Stimulated activated CD8-positive, alpha-beta memory T cell treated with anti-CD3 and anti-CD28 coated beads, Interleukin-4, amount 100 ng/mL, for 1 hour (primary cell): ENCODE measurements around the gene HLA-DPA1.

Experiments used
- DNase-seq, 2 donors: peaks; one replicate each; pipeline ENCODE4 v3.0.0-alpha.2; 2020; ENCODE audit warnings: low read depth in 2 of 2, low spot score in 1 of 2

HLA-DPA1 gene

DNA sequence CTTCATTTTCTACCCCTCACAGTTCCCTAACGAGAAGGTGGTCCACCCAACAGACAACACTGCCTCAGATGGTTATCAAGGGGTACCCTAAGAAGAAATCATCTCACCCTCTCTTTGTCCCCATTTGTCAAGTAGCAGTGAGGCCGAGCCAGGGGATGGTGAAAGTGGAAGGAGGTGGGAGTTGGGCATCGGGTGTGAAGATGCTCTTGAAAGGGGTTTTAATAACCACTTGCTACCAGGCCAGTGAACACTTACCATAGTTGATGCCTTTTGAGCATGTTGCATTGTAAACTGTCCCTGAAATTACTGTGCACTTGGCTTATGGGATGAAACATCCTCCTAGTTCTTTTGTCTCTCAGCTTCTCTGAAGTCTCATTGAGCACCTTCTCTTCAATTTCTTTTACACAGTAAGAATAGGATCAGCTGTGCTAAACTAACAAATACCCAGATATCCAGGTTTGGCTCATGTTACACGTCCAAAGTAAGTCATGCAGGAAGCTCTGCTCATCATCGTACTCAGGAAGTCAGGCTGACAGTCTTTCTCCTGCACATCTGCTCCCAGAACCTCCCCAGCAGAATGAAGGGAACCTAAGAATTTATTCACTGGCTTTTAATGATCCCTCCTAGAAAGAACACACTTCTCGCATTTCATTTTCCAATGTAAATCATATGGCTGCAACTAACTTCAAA lies 15.6 kb upstream of the HLA-DPA1 start:
- DNase-seq = no peak

DNA sequence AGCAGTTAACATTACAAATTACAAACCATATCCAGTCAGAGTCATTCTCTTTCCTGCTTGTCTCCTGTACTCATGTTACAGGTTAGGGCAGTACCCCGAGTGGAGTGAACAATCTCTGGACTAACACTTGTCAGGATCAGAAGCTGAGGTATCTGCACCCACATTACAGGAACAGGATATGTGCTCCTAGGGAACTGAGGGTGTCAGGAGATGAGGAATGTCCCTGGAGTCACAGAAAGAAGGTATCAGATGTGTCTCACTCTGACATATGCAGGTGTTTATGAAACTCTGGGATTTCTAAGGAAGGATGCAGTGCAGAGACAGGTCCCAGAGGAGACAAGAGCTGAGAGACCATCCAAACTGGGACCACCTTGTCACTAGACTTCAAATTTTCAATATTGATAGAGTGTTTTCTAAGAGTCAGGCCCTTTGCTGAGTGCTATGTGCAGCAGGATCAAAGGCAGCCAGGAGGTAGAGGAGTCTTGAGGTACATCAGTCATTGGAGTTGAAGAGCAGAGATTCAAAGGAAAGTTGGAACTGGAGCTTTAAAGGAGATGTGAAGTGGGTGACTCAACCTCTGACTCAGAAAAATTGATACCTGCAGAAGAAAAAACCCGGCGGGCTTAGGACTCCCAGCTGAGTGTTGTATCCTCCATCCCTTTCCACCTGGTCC lies 14.9 kb upstream of the HLA-DPA1 start:
- DNase-seq = no peak

DNA sequence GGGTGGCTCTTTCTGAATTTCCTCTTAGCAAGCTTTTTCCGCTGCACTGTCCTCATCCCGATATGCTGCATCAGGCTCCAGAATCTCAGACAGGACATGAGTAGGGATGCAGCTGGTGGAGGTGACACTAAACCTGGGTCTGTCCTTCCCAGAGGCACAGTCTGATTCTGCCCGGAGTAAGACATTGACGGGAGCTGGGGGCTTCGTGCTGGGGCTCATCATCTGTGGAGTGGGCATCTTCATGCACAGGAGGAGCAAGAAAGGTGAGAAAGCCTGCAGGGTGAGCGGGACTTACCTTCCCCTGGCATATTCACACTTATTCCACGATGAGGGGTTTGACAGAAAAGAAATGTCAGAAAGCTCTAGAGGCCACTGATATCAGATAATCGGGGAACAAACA lies 12.2 kb upstream of the HLA-DPA1 start:
- no peak for DNase-seq

DNA sequence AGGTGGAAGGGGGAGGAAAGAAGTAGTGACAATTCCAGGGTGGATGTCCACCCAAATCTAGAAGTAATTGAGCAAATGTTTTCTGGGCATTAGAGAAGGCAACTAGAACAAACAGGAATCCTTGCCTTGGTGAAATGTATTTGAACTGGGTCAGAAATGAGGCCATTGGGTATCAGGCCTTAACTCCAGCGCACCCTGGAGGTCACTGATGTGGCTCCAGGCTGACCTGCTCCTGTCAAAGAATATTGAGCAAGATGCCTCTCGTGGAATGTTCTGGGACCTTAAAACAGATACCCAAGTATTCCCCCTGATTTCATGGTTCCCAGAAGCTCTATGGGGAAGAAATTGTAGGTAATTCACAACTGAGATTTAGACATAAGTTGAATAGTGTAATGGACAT lies 9.3 kb upstream of the HLA-DPA1 start:
- no peak for DNase-seq

DNA sequence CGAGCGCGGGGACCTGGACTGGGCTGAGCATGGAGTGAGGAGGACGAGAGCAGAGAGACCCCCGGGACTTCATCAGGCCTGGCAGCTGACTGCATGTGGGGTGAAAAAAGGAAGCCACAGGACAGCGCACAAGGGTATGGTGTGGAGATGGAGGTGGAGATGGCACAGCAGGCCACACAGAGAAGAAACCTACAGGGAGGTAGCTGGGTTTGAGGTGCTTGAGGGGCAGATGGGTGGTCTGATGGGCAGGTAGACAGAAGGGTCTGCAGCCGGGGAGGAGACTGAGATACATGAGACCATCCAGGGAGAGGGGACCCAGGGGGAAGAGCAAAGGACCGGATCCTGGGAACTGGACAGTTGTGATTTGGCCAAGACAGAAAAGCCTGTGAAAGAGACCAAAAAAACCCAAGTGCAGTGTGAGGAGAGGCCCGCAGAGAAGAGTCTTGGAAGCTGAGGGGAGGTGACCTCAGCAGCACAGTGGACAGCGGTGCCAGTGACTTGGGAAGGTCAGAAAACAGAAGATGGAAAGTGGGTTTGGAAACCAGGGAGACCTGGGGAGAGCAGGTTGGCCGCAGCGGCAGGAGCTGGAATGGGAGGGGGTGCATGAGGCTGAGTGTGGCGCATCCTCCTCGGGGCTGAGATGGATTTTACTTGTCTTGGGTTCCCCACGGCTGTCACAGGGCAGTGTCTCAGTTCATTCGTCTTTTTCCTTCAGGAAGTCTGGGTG lies 7.8 kb upstream of the HLA-DPA1 start:
- no peak for DNase-seq

DNA sequence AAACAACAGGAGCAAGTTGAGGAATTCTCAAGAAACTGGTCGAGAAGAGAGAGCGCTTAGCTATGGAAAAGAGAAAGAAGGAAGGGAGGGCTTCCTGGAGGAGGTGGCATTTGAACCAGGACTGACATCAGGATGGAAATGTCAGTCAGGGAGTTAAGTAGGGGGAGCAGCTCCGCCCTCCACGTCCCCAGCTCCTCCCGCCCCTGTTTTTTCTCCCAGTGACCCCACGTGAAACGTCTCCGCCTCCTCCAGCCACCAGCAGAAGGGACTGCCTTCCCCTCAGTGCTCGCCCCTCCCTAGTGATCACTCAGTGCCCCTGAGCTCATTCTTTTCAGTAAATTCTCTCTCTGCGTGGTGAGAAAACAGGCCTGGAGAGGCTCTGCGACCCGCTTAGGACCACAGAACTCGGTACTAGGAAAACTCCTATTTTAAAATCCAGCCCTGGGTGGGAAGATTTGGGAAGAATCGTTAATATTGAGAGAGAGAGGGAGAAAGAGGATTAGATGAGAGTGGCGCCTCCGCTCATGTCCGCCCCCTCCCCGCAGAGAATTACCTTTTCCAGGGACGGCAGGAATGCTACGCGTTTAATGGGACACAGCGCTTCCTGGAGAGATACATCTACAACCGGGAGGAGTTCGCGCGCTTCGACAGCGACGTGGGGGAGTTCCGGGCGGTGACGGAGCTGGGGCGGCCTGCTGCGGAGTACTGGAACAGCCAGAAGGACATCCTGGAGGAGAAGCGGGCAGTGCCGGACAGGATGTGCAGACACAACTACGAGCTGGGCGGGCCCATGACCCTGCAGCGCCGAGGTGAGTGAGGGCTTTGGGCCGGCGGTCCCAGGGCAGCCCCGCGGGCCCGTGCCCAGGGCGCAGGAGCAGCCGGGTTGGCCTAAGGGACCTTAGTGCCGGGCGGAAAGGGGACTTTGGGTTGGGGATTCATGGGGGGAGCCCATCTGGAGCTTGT lies 7.0 kb upstream of the HLA-DPA1 start:
- no peak for DNase-seq

DNA sequence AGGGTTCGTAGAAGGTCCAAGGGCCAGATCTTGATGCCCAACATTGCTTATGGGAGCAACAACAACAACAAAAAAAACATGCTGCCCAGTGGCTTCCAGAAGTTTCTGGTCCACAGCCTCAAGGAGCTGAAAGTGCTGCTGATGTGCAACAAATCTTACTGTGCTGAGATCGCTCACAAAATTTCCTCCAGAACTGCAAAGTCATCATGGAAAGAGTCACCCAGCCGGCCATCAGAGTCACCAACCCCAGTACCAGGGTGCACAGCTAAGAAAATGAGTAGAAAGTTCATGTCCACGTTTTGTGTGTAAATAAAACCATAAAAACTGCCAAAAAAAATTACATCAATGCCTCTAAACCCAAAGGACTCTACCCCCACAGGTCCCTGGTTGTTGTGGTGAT lies 6.1 kb upstream of the HLA-DPA1 start:
- no peak for DNase-seq

DNA sequence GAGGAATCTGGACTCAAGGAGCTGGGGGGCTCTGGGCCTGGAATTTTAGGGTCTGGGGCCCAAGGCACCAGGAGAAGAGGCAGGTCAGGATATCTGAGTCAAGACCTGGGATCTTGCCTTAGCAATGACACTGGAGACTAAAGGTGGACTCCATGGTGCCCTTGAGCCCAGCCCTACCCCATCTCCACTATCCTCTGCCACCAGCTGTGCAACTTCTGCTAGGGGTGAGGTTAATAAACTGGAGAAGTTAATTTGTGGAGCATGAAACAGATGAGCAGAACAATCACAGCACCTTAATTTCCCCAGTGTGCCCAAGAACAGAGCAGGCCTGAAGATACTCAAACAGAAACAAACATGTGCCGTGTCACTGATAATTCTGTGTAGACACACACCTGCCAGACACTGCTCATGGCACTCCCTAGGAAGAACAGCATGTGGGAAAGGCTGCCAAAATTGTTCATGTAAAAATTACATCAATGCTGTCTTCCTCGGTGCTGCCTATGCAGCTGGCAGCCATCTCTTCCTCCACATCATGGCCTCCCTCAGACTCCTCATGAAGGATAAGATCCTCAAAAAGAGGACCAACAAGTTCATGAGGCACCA lies 5.6 kb upstream of the HLA-DPA1 start:
- no peak for DNase-seq

DNA sequence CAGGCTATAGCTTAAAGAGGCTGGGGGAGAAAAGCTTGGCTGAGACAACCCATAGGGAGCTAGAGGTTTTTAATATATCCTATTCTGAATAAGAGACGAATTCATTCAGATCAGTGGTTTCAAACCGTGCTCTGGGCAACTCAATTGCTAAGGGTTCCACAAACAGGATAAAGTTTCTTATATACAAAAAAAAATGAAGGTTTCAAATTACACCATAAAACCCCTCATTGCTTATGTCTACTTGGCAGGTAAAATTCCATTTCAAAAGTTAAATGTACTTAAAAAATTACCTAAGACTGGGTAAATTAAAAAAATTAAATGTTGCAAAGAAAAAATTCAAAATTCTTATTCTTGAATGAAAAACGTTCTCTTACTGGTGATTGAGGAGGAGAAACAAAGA lies 5.0 kb upstream of the HLA-DPA1 start:
- DNase-seq = no peak

DNA sequence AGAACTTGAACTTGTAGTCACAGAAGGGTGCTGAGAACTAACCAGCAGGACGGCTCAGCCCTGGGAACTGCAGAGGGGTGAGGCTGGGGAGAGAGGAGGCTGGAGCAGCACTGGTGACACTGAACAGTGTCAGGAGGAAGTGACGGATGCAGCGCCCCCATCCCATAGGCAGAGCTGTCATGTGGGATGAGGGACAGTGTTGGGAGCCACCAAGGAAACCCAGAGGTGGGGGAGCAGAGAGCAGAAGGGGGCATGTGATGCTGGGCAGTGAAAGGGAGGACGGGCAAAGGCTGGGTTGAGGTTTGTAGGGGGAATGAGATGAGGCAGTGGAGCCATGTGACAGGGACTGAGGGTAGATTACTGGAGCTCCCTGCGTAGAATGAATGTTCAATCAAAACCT lies 4.5 kb upstream of the HLA-DPA1 start:
- DNase-seq = no peak

DNA sequence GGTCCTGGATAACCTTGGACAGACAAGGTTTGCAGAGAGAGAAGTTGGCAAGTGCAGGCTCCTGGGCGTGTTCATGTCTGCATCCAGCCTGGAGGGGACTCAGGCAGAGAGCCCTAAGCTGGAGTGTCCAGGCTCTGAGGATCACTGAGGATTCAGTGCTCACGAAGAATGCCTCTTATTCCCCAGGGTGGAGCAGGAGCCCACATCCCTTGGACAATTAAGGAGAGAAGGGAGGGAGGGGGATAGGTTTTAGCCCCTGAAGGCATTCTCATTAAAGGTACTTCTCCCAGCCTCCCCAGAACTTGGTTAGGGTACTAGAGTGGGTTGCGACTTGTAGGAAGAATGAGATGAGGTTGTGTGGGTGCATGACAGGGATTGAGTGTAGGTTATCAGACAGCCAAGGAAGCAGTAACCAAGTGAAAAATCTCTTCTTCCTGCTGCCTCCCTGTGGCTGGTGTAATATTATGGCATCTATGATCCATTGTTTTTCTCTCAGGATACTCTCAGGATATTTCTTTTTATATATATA lies 3.0 kb upstream of the HLA-DPA1 start:
- no peak for DNase-seq

DNA sequence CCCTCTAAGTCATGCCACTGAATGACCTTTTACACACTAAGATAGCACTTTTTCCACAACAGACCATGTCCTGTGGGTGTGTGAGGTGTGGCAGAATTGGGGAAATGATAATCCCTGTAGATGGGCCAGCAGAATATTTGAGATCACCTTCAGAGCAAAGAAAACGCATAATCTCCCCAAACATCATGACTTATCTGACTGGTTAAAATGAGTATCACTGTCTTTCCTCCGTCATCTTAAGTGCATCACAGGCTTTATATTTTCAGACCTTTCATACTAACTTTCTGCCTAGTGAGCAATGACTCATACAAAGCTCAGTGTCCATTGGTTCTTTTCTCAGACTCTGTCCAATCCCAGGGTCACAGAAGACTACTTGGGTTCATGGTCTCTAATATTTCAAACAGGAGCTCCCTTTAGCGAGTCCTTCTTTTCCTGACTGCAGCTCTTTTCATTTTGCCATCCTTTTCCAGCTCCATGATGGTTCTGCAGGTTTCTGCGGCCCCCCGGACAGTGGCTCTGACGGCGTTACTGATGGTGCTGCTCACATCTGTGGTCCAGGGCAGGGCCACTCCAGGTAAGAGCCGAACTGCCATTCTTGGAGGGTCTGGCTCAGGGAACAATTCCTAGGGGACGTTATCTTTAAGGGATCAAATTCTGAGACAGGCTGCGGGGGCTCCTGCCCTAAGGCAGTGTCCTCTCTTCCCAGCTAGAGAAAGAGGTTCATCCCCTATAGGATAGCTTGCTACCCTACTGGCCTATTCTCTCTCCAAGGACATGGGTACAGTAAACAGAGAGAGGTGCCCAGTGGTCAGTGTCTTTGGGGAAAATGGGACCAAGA lies 2.3 kb upstream of the HLA-DPA1 start, which contains the start of gene HLA-DPB1:
Gene HLA-DPB1, plus strand, starts transcription at position 423 of the 838 bp plus-strand sequence. Its CDS starts 52 bp downstream, at position 475.
- DNase-seq = no peak

DNA sequence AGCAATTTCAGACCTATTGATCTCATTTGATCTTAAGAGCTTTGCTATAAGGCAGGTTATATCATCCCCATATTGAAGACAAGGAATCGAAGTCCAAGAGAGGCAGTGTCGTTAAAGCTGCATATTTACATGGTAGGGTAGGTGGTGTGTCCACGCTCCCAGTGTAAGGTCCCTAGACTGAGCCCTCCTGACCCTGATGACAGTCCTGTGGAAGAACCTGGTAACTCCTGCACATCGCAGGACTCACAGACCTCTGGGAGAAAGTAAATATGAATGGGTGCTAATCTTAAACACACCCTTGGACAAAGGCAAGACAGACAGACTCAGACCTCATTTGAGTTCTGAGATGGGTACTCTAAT lies 1.7 kb upstream of the HLA-DPA1 start:
- no peak for DNase-seq

DNA sequence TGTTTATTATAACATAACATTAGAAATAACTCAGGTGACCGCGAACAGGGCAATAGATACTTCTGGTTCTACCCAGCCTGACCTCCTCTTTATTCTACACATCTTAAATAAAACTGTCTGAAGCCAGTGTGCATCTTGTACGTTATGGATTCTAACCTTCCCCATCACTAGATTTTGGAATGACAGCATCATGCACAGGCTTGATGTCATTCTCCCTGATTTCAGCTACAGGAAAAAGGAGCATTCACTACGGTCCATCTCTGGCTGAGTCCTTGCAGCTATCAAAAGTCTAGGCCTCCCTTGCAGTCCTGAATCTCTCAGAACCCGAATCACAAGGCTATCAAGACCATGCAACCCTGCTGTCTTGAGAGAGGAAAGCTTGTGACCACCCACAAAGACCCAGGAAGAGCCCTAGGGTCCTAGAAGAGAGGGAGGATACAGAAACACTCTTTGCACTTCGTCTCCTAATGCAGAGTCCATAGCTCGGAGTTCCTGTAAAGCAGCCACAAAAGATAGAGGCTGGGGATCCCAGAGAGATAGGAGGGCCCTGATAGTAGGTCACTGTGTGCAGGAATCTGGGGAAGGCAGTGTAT lies 845 bp downstream of the HLA-DPA1 start:
- no peak for DNase-seq

DNA sequence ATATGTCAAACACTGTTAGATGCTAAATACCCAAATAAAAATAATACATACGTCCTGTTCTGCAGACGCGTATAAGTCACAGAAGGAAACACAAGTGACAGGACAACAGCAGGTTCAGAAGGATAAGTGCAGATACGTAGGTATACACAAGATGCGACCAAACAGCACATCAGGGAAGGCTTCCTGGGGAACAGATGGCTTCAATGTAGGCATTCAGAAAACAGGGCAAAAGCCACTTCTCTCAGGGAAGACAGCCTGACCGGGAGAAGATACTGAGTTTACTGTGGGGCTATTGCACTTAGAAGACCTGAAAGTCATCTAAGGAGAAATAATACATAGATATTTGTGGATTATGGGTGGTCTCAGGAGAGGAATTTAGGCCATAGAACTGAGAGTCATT lies 1.9 kb downstream of the HLA-DPA1 start:
- DNase-seq = no peak

DNA sequence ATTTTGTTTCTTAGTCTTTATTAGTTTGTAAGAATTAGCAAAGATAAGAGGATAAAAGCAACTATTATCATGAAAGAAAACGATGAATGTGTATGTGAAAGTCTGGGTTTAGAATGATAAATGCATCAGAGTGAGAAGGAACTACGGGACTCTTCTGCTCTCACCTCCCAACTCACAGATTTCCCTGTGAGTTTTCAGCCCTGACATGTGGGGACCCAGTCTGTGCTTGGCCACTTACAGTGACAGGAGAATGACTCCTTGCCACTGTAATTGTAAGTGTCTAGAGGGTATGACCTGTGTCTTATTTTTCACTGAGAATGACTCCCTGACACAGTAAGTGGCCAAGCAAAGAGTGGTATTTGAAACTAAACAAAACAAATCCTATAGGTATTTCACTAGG lies 2.5 kb downstream of the HLA-DPA1 start:
- DNase-seq = no peak

DNA sequence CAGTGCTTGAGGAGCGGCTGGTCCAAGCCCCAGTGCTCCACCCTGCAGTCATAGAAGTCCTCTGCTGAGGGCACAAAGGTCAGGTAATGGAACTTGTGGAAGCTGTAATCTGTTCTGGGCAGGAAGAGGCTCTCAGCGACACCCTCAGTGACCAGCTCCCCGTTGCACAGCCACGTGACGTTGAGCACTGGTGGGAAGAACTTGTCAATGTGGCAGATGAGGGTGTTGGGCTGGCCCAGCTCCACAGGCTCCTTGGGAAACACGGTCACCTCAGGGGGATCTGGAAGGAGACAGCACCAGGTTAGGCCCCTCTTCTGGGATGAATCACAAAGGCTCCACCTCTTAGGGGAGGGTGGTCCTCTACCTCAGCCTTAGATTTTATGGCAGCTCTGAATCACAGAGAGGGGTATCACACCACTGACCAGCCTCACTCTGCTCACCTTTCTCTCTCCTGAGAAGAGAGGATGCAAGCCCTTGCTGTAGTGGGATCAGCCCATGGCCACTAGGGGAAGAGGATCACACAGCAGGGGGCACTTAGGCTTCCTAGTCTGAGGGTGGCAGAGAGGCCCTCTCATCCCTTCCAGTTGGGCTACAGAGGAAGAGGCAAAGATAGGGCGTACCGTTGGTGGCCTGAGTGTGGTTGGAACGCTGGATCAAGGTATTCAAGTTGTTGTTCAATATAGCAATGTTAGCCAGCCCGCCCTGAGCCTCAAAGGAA lies 4.3 kb downstream of the HLA-DPA1 start:
- no peak for DNase-seq

DNA sequence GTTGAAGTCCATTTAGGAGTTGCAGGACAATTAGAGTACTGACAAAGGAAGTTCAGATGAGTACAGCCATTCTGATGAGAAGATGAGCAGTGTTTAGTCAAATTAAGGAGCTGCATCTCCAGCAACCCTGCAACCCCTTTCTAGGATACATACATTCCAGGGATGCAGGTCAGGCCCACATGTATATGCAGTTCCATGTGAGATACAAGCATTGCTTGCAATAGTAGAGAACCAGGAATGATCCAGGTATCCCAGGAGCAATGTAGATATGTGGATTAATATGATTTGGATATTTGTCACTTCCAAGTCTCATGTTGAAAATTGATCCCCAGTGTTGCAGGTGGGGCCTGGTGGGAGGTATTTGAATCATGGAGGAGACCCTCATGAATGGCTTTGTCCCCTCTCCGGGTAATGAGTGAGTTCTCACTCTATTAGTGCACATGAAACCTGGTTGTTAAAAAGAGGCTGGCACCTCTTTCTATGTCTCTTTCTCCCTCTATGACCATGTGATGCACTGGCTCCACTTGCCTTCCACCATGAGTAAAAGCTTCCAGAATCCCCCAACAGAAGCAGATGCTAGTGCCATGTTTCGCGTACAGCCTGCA lies 6.4 kb downstream of the HLA-DPA1 start:
- no peak for DNase-seq
